ENCODE measurements around the gene RBAK.
"Not testable (repeated sequence)": the region's sequence is repeated elsewhere in the genome, so short reads cannot be mapped to it uniquely, and the experiment has no call there.

Gene RBAK

GRCh38 chr7:5035276-5035675 is 10.4 kb upstream of the RBAK start:
- H3K4me3 ChIP-seq (ENCODE audit: low read length), result no peak overlapping the region
- TF ChIP-seq CTCF (conservative IDR thresholded peaks at IDR 0.05; ENCODE audit: low read depth, low read length), result no peak
- no peak for DNase-seq (ENCODE audit: low read depth)

- no peak for TF ChIP-seq CTCF (conservative IDR thresholded peaks at IDR 0.05; ENCODE audit: low read depth, low read length)
- no peak overlapping the region for H3K4me3 ChIP-seq (ENCODE audit: low read length)
- DNase-seq (ENCODE audit: low read depth), result no peak
Measured at GRCh38 chr7:5036446-5036845, 9.2 kb upstream of the RBAK start.

GRCh38 chr7:5041047-5041446 is 4.6 kb upstream of the RBAK start:
- no peak for DNase-seq (ENCODE audit: low read depth)
- no peak overlapping the region for H3K4me3 ChIP-seq (ENCODE audit: low read length)
- no peak for TF ChIP-seq CTCF (conservative IDR thresholded peaks at IDR 0.05; ENCODE audit: low read depth, low read length)

- DNase-seq (ENCODE audit: low read depth), result no peak
- H3K4me3 ChIP-seq (ENCODE audit: low read length), result no peak overlapping the region
- no peak for TF ChIP-seq CTCF (conservative IDR thresholded peaks at IDR 0.05; ENCODE audit: low read depth, low read length)
Measured at GRCh38 chr7:5043661-5044060, 2.0 kb upstream of the RBAK start.

GRCh38 chr7:5046397-5046732 is 705 bp downstream of the RBAK start:
- DNase-seq (ENCODE audit: low read depth), result not testable (repeated sequence)
- peak overlapping the region; percentile 74 for H3K4me3 ChIP-seq (ENCODE audit: low read length)

- DNase-seq (ENCODE audit: low read depth); H3K4me3 ChIP-seq (ENCODE audit: low read length): not testable (repeated sequence)
Measured at GRCh38 chr7:5047127-5047526, 1.5 kb downstream of the RBAK start.

- no peak for TF ChIP-seq CTCF (conservative IDR thresholded peaks at IDR 0.05; ENCODE audit: low read depth, low read length)
- no peak for DNase-seq (ENCODE audit: low read depth)
- H3K4me3 ChIP-seq (ENCODE audit: low read length), result no peak overlapping the region
Measured at GRCh38 chr7:5050676-5051075, 5.0 kb downstream of the RBAK start.

GRCh38 chr7:5051731-5052130 is 6.1 kb downstream of the RBAK start:
- not testable (repeated sequence) for H3K4me3 ChIP-seq (ENCODE audit: low read length); DNase-seq (ENCODE audit: low read depth)

- no peak overlapping the region for H3K4me3 ChIP-seq (ENCODE audit: low read length)
- no peak for TF ChIP-seq CTCF (conservative IDR thresholded peaks at IDR 0.05; ENCODE audit: low read depth, low read length)
- DNase-seq (ENCODE audit: low read depth), result no peak
Measured at GRCh38 chr7:5053175-5053574, 7.5 kb downstream of the RBAK start.
